Activated T-cell treated with anti-CD3 and anti-CD28 coated beads, Interleukin-2, amount 50 U/mL, for 24 hours (primary cell): Measurements from ENCODE around the gene KRTAP20-4.

Experiments used
- DNase-seq: peaks from one replicate; pipeline ENCODE4 v3.0.0-alpha.2; 2020
- H3K27ac Mint-ChIP-seq: 2 replicates; pipeline ENCODE4 v1.8.0; 2020; ENCODE audit warnings: mild to moderate bottlenecking, mixed read lengths
- H3K27me3 Mint-ChIP-seq: 2 replicates; pipeline ENCODE4 v1.8.0; 2020; ENCODE audit warnings: mixed read lengths
- H3K36me3 Mint-ChIP-seq: 2 replicates; pipeline ENCODE4 v1.8.0; 2020; ENCODE audit warnings: low read depth, mixed read lengths
- H3K4me1 Mint-ChIP-seq: 2 replicates; pipeline ENCODE4 v1.8.0; 2020; ENCODE audit warnings: low read depth, mixed read lengths
- H3K4me3 Mint-ChIP-seq: 2 replicates; pipeline ENCODE4 v1.8.0; 2020; ENCODE audit warnings: mild to moderate bottlenecking, moderate library complexity, mixed read lengths
- H3K9me3 Mint-ChIP-seq: 2 replicates; pipeline ENCODE4 v1.8.0; 2020; ENCODE audit warnings: mixed read lengths

Gene KRTAP20-4

DNA sequence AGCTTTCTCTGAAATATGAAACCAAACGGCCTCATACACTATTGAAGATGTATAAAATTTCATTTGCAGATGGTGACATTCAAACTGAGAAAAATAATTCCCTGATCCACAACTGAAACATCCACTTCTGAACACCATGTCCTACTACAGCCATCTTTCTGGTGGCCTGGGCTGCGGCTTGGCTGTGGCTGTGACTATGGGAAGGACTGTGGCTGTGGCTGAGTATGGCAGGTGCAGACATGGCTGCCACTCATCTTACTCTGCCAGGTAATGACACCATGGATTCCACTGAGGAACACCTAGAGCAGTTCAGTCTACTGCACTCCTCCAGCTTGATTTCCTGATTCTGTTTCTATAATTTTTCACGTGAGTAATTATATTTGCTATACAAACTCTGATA lies at the start of gene KRTAP20-4:
TSS of gene KRTAP20-4 (plus strand) at position 106 of the 400 bp plus-strand sequence.
- Mint-ChIP-seq H3K4me3 (no peak within 1 kb of the TSS), H3K27ac (no peak within 1 kb of the TSS), H3K9me3 (no peaks in the 10 kb centered on the region), H3K27me3 (no peaks in the 10 kb centered on the region), H3K4me1 (no peaks in the 10 kb centered on the region), H3K36me3 (no peaks in the 10 kb centered on the region)
- no peak for DNase-seq

DNA sequence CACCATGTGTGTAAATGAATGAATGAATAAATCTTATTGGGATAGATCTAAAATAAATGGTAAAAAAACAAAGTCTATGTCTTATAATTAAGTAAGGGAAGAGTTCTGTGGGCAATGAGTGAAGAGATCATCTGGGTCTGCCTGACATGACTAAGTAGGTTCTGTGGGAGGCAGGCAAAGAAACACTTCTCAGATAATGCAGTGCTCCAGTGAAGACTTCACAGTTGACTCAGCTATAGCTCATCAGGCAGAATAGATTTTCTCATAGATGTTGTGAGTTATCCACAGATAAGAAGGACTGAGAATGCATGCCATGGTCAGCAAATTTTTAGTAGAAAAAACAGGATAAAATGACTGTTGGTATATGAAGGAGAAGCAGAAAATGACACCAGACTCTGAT lies 42.7 kb upstream of the KRTAP20-4 start:
- Mint-ChIP-seq H3K36me3 (no peaks in the 10 kb centered on the region), H3K27ac (no peak overlapping the region), H3K27me3 (no peaks in the 10 kb centered on the region), H3K4me1 (no peaks in the 10 kb centered on the region), H3K4me3 (no peak overlapping the region), H3K9me3 (no peaks in the 10 kb centered on the region)
- no peak for DNase-seq

DNA sequence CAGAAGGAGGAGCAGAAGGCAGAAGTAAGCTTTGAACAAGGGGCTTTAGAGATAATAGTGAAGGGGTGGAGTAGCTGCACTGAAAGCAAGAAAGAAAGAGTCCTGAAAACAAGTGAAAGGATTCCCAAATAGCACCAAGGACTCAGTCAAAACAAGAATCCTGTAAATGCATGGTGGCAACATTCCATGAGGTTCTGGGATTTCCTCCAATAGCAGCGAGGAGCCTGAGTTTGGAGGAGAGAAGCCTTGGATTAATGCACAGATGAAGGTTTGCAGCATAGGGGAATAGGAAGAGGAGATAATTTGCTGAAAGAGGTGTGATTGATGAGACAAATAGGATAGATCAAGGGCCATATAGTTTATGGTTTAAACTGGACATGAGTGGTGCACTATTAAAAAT lies 41.1 kb upstream of the KRTAP20-4 start:
- no peak overlapping the region for H3K27ac Mint-ChIP-seq
- no peak overlapping the region for H3K4me3 Mint-ChIP-seq
- H3K36me3 Mint-ChIP-seq = no peaks in the 10 kb centered on the region
- no peaks in the 10 kb centered on the region for H3K27me3 Mint-ChIP-seq
- no peaks in the 10 kb centered on the region for H3K9me3 Mint-ChIP-seq
- DNase-seq = no peak
- no peaks in the 10 kb centered on the region for H3K4me1 Mint-ChIP-seq

DNA sequence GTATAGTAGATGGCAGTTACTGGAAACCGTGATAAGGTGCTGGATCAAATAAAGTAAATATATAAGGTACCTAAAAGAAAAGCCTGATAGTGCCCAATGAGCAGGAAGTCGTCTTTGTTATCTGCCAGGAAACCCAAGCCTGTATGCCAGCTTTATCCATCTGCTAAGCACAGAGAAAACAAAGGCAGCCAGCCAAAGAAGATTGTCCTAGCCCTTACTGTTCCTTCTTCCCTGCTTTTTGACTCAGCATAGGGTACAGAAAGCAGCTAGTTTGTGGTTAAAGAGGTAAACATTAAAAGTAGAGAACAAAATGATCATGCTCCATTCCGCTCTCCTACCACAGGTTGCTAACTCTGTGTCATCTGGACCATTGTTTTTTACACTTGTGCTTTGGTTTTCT lies 40.3 kb upstream of the KRTAP20-4 start:
- DNase-seq = no peak
- H3K36me3 Mint-ChIP-seq = no peaks in the 10 kb centered on the region
- no peaks in the 10 kb centered on the region for H3K9me3 Mint-ChIP-seq
- no peaks in the 10 kb centered on the region for H3K27me3 Mint-ChIP-seq
- H3K4me3 Mint-ChIP-seq = no peak overlapping the region
- H3K27ac Mint-ChIP-seq = no peak overlapping the region
- H3K4me1 Mint-ChIP-seq = no peaks in the 10 kb centered on the region

DNA sequence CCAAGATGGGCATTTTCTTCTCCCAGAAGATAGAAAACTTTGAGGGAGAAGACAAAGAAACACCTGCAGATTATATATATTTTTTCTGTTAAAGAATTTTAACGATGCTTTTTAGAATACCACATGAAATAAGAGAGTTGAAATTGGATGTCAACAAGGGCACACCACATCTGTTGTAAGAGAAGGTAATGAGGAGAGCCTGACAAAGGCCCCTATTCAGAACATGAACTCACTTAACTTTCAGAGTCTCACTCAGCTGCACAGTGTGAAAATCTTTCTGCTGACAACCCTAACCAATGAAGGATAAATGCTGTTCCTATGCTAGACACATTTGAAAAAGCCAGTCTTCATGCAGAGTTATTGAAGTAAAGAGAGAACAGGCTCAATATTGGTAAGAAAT lies 37.6 kb upstream of the KRTAP20-4 start:
- no peaks in the 10 kb centered on the region for H3K36me3 Mint-ChIP-seq
- no peak overlapping the region for H3K27ac Mint-ChIP-seq
- no peaks in the 10 kb centered on the region for H3K27me3 Mint-ChIP-seq
- DNase-seq = no peak
- no peaks in the 10 kb centered on the region for H3K4me1 Mint-ChIP-seq
- no peaks in the 10 kb centered on the region for H3K9me3 Mint-ChIP-seq
- no peak overlapping the region for H3K4me3 Mint-ChIP-seq

DNA sequence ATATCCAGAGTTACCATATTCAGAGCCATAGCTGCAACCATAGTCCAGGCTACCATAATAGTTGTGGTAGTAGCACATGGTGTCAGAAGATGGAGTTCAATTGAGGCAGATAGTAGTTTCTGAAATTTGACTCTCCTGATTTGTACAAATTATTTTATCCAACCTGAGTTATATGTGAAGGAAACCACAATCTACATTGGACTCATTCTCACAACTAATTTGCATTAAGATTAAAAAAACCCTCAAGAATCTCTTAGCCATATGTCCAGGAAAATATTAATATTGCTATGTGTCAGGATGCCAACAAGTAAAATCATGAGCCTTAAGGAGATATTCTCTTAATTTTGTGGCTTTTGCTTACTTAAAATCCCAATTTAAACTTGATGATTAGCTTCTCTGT lies 30.1 kb upstream of the KRTAP20-4 start, which contains the start of gene KRTAP22-2:
TSS of gene KRTAP22-2 (minus strand) at position 101 of the 400 bp plus-strand sequence.
- no peak for DNase-seq
- Mint-ChIP-seq H3K4me1 (peaks cover 2% of the 10 kb centered on the region), H3K27me3 (no peaks in the 10 kb centered on the region), H3K36me3 (no peaks in the 10 kb centered on the region), H3K4me3 (no peak within 1 kb of the TSS), H3K9me3 (no peaks in the 10 kb centered on the region), H3K27ac (no peak within 1 kb of the TSS)

DNA sequence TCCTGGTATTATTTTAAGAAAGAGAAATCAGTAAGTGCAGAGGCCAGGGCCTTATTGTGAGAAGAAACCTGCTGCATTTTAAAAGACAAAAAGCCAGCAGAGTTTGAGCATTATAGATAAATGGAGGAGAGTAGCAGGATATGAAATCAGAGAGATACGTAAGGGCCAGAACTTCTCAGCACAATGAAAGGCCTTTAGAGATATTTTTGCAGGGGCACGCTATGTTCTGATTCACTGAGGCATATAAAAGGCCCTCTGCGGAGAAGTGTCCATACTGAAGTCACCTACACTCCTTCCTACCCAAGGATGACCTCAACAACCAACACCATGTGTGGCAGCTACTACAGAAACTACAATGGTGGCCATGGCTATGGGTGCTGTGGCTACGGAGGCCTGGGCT lies 28.3 kb upstream of the KRTAP20-4 start, which contains the start of gene KRTAP6-3:
TSS of gene KRTAP6-3 (plus strand) at position 301 of the 400 bp plus-strand sequence. CDS start at position 307, 6 bp downstream.
- DNase-seq = no peak
- H3K4me3 Mint-ChIP-seq = no peak within 1 kb of the TSS
- no peaks in the 10 kb centered on the region for H3K27me3 Mint-ChIP-seq
- H3K9me3 Mint-ChIP-seq = no peaks in the 10 kb centered on the region
- no peak within 1 kb of the TSS for H3K27ac Mint-ChIP-seq
- H3K4me1 Mint-ChIP-seq = peaks cover 2% of the 10 kb centered on the region
- H3K36me3 Mint-ChIP-seq = no peaks in the 10 kb centered on the region

DNA sequence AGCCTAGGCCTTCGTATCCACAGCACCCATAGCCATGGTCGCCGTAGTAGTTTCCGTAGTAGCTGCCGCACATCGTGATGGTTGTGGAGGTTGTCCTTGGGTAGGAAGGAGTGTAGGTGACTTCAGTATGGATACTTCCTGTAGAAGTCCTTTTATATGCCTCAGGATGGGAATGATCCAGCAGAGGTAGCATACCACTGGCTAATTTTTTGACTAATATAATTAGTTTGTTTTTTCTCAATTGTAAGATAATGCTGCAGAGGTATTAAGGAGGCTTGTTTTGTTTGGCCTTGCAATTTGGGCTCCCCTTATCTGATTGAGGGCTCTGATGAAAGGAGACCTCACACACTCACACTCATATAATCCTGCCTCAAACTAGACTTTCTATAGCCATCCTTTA lies 21.6 kb upstream of the KRTAP20-4 start, which contains the start of gene KRTAP6-2:
TSS of gene KRTAP6-2 (minus strand) at position 101 of the 400 bp plus-strand sequence. CDS start at position 73, 28 bp downstream.
- no peak within 1 kb of the TSS for H3K4me3 Mint-ChIP-seq
- no peaks in the 10 kb centered on the region for H3K4me1 Mint-ChIP-seq
- H3K27ac Mint-ChIP-seq = no peak within 1 kb of the TSS
- DNase-seq = no peak
- H3K36me3 Mint-ChIP-seq = no peaks in the 10 kb centered on the region
- no peaks in the 10 kb centered on the region for H3K27me3 Mint-ChIP-seq
- H3K9me3 Mint-ChIP-seq = peaks cover 6% of the 10 kb centered on the region

DNA sequence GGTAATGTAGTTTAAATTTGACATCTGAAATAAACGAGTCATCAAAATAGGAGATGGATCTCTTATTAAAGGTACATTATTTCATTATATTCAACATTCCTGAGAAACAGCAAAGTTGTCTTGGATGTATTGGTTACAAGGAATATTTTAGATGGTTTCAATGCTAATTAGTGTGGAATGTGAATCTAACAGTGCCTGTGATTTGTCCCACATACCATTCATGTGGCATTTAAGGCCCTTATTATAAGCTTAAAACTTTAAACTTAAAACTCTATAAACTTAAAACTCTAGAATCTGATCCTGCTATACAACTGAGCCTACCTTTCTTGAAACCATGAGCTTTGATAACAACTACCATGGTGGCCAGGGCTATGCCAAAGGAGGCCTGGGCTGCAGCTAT lies 19.6 kb upstream of the KRTAP20-4 start, which contains the start of gene KRTAP22-1:
TSS of gene KRTAP22-1 (plus strand) at position 301 of the 400 bp plus-strand sequence.
- H3K4me3 Mint-ChIP-seq = no peak within 1 kb of the TSS
- H3K9me3 Mint-ChIP-seq = peaks cover 6% of the 10 kb centered on the region
- H3K36me3 Mint-ChIP-seq = no peaks in the 10 kb centered on the region
- DNase-seq = no peak
- no peaks in the 10 kb centered on the region for H3K27me3 Mint-ChIP-seq
- no peaks in the 10 kb centered on the region for H3K4me1 Mint-ChIP-seq
- no peak within 1 kb of the TSS for H3K27ac Mint-ChIP-seq

DNA sequence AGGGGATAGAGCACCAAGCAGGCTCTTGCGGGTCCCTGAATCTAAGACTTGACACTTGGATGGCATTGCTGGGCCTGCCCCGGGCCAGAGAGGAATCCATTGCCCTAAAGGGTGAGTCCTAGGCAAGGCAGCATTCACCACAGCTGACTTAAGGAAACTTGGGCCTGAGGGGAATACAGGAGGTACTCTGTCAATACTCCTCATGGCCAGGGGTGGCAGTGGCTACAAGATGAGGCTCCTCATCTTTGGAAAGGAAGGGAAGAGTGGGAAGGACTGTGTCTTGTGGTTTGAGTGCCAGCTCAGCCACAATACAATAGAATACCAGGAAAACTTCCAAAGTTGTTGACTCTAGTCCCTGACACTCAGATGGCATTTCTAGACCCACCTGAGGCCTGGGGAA lies 14.5 kb upstream of the KRTAP20-4 start:
- Mint-ChIP-seq H3K4me3 (no peak overlapping the region), H3K4me1 (no peaks in the 10 kb centered on the region), H3K27me3 (no peaks in the 10 kb centered on the region), H3K9me3 (peaks cover 20% of the 10 kb centered on the region), H3K36me3 (no peaks in the 10 kb centered on the region), H3K27ac (no peak overlapping the region)
- no peak for DNase-seq

DNA sequence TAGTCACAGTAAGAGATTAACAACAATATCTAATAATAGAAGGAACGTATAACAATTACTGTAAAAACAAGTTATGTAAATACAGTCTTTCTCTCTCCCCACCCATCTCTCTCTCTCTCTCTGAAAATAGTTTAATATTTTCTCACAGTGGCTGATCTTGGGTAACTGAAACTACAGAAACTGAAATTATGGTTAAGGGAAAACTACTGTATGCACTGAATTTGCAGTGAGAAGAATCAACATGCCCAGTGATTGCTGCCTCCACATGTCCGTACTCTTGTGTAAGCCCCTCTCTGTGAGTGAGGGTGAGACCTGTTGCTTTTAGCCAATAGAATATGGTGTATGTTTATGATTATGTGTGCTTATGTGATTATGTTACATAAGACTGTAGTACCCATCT lies 8.3 kb upstream of the KRTAP20-4 start:
- Mint-ChIP-seq H3K4me3 (no peak overlapping the region), H3K9me3 (peaks cover 15% of the 10 kb centered on the region), H3K36me3 (no peaks in the 10 kb centered on the region), H3K4me1 (no peaks in the 10 kb centered on the region), H3K27me3 (no peaks in the 10 kb centered on the region), H3K27ac (no peak overlapping the region)
- no peak for DNase-seq

DNA sequence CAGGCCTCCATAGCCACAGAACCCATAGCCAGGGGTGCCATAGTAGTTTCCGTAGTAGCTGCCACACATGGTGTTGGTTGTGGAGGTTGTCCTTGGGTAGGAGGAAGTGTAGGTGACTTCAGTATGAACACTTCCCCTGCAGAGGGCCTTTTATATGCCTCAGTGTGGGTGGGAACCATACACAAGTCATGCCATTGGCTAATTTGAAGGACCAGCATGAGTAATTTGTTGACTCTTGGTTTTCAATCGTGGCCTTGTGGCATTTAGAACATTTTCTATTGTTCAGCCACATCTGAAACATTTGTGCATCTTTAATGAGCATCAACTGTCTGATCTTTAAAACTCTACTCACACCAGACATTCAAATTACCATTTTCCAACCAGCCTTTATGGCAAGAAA lies 6.6 kb upstream of the KRTAP20-4 start, which contains the start of gene KRTAP6-1:
TSS of gene KRTAP6-1 (minus strand) at position 95 of the 400 bp plus-strand sequence. CDS start at position 69, 26 bp downstream.
- no peak within 1 kb of the TSS for H3K4me3 Mint-ChIP-seq
- no peaks in the 10 kb centered on the region for H3K36me3 Mint-ChIP-seq

DNA sequence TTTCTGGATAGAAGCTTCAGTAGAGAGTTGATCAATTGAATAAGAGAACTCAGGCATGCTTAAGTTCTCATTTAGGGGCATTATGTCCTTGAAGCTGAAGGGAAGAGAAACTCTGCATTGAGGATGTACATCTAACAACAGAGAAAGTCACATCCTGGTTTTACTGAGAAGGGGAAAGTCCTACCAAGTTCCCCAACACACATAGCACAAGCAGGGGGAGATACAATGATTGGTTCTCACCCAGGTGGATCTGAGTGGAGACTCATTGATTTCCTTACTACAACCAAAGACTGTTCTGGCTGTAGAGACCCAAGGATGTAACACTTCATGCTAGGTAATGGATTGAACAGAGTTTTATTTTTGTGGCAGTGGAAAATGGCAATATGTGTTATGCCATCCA lies 5.2 kb upstream of the KRTAP20-4 start:
- Mint-ChIP-seq H3K36me3 (no peaks in the 10 kb centered on the region), H3K4me3 (no peak overlapping the region), H3K27ac (no peak overlapping the region), H3K27me3 (no peaks in the 10 kb centered on the region), H3K9me3 (peaks cover 9% of the 10 kb centered on the region), H3K4me1 (no peaks in the 10 kb centered on the region)
- DNase-seq = no peak

More for the DNA sequence above, 6.6 kb upstream of the KRTAP20-4 start, which contains the start of gene KRTAP6-1:
- no peak for DNase-seq
- no peaks in the 10 kb centered on the region for H3K4me1 Mint-ChIP-seq
- H3K27me3 Mint-ChIP-seq = no peaks in the 10 kb centered on the region
- peaks cover 10% of the 10 kb centered on the region for H3K9me3 Mint-ChIP-seq
- H3K27ac Mint-ChIP-seq = no peak within 1 kb of the TSS

DNA sequence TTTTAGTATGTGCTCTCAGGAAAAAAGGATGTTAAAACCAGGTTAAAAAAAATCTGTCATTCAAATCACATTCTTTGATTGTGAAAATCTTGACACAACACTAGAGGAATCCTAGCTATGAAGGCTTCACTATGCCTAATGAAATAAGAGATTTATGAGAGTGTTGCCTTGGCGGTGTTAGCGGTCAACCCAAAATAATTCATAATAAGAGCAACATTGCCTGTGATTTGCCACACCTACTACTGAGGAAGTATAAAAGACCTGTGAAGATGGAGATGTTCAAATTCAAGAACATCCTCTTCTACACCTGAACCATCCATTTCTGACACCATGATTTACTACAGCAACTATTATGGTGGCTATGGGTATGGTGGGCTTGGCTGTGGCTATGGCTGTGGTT lies 4.3 kb upstream of the KRTAP20-4 start, which contains the start of gene KRTAP20-1:
TSS of gene KRTAP20-1 (plus strand) at position 301 of the 400 bp plus-strand sequence. CDS start at position 331, 30 bp downstream.
- H3K9me3 Mint-ChIP-seq = no peaks in the 10 kb centered on the region
- no peaks in the 10 kb centered on the region for H3K36me3 Mint-ChIP-seq
- H3K4me1 Mint-ChIP-seq = no peaks in the 10 kb centered on the region
- H3K27me3 Mint-ChIP-seq = no peaks in the 10 kb centered on the region
- no peak for DNase-seq
- H3K4me3 Mint-ChIP-seq = no peak within 1 kb of the TSS
- no peak within 1 kb of the TSS for H3K27ac Mint-ChIP-seq

DNA sequence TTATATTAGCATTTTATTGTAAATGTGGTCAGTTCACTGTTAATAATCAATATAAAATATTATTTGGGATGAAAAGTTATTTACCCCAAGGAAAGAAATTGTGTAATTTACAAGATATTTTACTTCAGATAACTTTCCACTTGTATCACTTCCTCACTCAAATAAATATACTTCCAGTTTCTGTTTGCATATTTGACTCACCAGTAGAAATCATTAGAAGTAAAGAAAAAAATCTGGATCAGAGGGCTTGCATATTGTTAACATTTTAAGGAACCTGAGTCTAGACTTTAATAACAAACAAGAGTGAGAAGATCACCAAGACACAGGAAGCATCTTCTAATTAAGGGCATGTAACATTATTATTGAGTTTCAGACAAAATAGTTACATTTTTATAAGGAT lies 347 bp upstream of the KRTAP20-4 start:
- no peak overlapping the region for H3K4me3 Mint-ChIP-seq

More for the DNA sequence above, 347 bp upstream of the KRTAP20-4 start:
- Mint-ChIP-seq H3K27ac (no peak overlapping the region), H3K36me3 (no peaks in the 10 kb centered on the region), H3K27me3 (no peaks in the 10 kb centered on the region), H3K9me3 (no peaks in the 10 kb centered on the region), H3K4me1 (no peaks in the 10 kb centered on the region)
- DNase-seq = no peak
